OCI-M1 (cell line): ENCODE results near the gene NCOA1.

Source experiments
- DNase-seq: peaks from one replicate; lab custom pipeline; 2025; lab: John Stamatoyannopoulos, UW

The NCOA1 gene

DNA sequence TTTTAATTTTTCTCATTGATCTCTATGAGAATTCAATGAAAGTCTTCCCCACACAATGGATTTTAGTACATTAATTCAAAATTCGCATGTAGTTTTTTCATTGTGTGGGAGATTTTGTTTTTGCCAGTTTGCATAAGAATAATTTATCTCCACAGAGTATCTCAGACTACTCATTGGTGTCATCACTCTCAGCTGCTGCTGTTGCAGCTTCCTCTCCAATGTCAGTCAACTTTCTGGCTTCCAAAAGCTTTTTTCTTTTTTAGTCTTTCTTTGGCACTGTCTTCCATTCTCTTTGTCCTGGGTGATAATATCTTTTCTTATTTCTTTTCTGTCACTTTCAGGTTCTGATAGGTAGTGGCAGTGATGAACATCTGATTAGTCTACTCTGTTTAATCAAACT lies 251.7 kb downstream of the NCOA1 start:
- no peak for DNase-seq

DNA sequence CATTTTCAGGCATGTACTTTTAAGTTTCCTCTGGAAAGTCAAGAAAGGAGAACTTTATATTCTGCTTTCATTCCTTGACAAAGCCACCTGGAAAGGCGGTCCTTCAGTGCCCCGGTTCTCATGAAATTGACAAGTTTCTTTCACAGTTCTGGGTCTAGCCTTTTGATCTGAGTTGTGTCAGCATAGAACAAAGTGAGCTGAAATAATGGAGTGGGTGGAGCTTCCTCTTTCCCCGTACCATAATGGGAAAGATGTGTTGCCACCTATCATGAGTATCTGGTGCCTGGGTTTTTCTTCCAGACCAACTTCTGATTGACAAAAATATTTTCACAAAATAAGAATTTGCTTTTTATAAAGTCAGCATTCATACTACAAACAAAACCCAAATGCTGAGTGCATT lies 252.9 kb downstream of the NCOA1 start:
- DNase-seq: no peak

DNA sequence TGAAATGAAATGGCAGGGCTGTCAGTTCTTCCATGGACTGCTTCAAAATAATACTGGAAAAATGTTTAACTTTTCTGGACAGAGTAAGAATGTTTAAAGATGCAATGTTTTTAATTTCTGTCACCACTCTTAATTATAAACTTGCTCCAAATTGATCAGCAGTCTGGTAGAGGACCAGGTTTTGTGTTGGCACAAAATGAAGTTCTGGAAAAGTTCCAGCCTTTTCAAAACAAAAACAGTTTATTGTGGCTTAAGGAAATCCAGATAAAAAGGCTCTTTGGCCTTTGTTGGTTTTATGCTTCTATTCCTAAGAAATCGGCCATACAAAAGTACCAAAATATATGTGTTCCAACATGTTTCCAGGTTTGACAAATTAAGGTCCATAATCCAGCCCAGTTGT lies 253.3 kb downstream of the NCOA1 start:
- DNase-seq: no peak

DNA sequence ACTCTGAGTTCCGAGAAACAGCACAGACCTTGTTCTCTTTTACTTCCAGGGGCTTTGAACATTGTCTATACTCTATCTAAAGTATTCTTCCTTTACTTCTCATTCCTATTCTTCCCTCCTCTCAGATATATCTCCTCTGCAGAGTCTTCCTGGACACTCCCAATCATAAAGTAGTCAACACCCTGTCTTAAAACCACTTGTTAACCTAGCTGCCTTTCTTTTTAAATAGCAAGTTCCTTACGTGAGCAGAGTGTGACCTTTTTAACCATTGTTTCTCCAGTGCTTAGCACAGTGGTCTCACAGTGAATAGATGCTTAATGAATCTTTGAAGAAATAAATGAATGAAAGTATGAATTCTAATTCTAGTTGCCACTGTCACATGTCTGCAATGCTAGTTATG lies 254.8 kb downstream of the NCOA1 start:
- no peak for DNase-seq

DNA sequence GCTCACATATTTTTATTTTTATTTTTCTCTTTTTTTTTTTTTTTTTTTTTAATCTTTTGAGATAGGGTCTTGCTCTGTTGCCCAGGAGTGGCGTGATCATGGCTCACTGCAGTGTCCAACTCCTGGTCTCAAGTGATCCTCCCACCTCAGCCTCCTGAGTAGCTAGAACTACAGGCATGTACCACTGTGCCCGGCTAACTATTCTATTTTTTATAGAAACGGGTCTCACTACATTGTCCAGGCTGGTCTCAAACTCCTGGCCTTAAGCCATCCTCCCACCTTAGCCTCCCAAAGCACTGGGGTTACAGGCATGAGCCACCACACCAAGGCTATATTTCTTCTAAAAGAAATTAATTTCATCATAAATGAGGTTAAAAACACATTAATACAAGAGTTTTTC lies 256.2 kb downstream of the NCOA1 start:
- no peak for DNase-seq

DNA sequence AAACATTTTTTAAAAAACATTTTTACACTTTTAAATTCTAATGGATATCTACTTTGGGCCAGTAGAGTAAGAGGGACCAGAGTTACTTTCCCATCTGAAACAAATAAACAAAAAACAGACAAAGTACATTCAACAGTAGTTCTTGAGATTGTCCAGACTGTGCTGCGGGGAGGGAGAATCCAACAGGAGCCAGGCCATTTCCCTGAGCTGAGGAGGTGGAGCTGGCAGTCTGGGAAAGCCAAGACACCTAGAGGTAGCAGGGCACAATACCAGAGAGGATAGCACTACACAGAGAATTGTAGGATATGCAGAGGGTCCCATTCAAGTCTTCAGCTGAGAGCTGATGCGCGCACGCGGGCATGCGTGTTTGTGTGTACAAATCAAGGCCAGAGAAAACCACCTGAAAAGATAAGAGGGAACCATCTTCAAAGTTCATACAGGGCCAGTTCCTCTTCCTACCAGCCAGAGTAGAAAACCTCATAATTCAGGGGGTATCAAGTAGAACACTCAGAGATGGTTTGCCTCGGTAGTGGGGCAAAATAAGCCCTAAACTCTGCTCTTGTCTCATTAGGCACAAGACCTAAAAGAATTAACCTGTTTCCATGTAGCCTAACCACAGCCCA lies 258.1 kb downstream of the NCOA1 start:
- peak; percentile 9 for DNase-seq

DNA sequence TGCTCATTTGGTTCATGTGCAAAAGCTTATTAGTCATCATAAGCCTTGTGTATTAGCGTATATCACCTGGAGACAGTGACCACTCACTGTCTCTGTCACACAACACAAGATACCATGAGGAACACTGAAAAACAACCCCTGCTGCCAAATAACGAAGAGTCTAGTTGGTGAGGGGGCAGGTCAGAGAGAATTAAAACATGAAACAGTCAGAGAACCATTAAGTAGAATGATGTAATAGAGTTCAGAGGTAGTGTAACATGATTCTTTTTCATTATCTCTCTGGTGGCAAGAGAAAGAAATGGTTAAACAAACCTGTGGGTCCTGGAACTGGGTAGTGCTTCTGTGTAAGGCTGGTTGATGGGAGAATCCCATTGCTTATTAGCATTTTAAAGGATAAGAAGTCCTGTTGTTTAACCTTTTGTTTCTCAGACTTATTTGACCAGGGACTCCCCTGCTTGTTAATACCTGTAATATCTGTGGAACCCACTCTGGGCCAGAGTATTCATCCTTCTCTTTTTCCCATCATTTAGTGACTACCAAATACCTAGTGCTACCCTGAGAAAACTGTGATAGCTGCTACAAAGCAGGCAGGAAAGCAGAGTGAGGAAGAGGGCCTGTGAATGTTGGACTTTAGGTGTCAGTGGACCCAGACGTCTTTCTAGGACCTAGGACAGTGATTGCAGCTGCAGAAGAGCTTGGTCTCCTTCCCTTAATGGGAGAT lies 264.1 kb downstream of the NCOA1 start:
- no peak for DNase-seq

DNA sequence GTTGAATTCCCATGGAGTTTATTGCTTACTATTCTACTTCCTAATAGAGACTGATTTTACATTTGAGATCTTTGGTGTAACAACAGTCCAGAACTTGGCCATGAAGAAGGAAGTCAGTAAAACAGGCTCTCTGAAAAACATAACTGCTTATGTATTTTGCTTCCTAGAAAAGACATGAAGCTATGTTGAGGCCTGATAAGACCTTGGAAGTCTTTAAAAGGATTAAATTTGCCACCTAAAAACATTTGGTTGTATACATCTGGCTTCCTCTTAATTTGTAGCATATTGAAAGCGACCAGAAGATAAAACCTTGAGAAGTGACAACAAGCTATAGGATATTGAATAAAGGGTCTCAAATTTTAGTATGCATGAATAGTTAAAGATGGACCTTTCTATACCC lies 265.7 kb downstream of the NCOA1 start:
- DNase-seq: peak; percentile 73

DNA sequence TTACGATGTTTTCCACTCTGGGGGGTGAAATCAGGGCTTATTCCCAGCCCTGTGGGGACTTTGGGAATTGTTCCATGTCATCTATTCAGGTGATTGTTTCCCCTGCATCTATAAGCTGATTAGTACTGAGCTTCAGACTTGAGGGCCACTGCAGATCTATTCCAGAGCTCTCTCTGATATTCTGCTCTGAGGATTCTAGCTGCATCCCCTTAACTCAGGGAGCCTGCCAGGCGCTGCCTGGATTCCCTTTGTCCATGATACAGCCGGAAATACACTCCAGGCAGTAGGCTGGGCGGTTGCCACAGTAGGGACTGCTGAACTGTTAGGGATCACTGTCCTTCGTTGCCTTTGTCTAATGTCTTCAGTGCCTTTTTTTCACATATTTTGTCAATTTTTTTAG lies 270.8 kb downstream of the NCOA1 start:
- DNase-seq: no peak

DNA sequence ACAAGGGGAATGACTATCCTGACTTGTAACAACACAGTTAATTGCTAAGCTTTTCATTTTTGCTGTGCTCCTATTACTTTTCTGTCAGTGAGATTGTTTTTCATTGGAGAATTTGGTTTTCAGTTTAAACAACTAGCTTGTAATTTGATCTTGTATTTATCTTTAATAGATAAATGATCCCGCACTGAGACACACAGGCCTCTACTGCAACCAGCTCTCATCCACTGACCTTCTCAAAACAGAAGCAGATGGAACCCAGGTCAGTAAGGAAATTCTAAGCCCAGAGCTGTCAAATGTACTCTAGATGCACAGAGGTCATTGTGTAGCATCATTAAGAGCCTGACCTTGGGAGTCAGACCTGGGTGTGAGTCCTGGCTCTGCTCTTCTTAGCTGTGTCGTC lies 271.5 kb downstream of the NCOA1 start:
- DNase-seq: no peak

DNA sequence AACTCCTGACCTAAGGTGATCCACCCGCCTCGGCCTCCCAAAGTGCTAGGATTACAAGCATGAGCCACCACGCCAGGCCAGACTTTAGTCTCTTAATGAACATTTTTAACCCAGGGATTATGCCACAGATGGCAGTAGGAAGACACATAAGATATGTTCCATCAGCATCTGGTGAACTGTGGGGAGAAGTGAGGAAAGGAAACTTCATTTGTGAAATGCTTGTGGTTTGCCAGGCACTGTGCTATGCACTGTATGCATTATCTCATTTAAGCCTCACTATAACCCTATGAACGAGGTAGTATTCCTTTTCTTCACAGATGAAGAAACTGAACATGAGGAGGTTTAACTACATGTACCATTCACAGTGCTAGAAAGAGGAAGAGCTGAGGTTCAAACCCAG lies 272.8 kb downstream of the NCOA1 start:
- DNase-seq: no peak

DNA sequence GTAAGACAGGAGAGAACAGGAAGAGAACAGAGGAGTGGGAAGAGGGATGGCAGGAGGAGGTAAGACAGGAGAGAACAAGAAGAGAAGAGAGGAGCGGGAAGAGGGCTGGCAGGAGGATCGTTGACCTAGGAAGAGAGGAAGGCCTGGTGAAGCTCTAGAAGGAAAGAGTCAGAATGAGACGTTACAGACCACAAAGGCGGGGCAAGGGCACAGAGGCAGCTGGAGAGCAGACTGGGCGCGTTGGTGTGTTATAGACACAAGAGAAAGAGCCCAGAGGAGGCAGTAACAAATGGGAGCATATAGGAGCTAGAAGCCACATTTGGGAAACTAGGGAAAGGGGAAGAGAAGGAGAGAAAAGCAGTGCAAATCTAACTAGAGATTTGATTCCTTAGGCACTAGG lies 275.6 kb downstream of the NCOA1 start:
- no peak for DNase-seq

DNA sequence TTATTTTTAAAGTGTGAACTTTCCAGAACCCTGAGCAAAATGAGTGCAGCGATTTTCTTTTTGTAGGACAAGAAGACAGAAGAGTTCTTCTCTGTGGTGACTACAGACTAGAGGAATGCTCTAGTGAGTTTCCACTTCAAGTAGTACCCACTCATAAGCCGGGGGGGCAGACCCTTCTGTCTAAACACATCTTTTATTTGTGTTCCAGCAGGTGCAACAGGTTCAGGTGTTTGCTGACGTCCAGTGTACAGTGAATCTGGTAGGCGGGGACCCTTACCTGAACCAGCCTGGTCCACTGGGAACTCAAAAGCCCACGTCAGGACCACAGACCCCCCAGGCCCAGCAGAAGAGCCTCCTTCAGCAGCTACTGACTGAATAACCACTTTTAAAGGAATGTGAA lies 277.0 kb downstream of the NCOA1 start:
- DNase-seq: no peak

DNA sequence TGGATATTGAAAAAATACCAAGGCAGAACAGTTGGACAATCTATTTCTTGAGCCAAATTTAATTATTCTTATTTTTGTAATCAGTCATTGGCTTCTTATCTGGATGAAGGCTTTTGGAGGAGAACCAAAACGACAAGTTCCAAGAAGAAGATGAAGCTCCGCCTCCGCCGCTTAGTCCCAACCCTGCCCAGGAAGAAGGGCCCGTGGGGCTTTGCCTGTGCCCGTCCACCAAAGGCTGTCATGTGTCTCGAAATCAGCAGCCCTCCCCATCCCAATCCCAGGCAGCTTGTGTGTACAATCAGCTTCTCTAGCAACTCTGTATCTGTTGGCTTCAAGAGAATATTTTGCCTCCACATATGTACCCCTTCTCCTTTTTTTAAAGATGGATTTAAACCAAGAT lies 277.5 kb downstream of the NCOA1 start:
- DNase-seq: no peak

DNA sequence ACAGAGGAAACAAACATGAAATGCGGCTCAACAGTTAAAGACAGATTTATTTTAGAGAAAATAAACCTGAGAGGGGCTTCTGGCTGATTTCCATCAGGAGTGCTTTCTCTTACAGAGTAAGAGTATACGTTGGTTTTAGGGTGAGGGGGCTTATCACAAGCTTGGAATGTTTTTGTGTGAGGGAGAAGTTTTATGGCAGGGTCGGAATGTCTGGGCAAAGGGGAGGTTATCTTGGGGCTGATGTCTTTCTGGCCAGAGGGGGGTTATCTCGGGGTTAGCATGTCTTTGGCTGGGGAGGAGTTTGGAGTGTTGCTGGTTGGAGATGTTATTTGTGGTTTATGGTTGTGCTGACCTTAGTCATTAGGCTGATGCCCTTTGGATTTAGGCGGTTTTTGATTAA lies 280.0 kb downstream of the NCOA1 start:
- DNase-seq: no peak

DNA sequence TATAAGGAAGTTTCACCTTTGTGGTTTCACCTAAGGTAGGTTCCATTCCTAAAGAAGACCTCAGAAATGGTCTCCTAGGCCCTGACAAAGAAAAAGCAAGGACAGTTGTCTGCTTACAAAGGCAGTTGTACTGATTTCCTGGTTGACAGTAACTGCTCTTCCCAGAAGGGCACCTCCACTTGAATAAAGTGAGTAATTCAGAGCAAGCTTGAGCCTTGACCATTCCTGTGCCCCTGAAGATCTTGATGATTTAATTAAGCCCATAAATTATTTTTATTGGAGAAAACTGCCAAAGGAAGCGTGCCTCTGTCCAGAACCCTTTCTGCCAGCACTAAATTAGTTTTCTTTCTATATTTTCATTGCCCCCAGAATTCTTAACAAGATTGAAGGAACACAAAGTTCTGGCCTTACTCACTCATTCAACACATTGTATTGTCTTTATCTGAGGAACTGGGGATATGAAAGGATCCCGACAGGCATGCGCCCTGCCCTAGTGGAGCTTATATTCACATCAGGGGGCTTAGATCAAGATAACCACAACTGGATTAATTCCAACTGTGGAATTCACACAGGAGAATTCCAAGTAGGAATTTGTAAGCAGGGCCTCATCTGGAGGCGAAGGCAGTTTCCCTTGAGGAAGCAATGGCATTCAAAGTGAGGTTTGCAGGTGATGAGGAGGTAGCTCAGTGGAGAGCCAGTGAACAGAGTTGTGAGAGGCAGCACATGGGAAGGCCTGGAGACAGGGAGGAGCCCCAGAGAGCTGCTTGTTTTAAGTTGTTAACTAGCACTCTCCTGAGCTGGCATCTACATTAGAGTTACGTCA lies 280.9 kb downstream of the NCOA1 start:
- DNase-seq: no peak

DNA sequence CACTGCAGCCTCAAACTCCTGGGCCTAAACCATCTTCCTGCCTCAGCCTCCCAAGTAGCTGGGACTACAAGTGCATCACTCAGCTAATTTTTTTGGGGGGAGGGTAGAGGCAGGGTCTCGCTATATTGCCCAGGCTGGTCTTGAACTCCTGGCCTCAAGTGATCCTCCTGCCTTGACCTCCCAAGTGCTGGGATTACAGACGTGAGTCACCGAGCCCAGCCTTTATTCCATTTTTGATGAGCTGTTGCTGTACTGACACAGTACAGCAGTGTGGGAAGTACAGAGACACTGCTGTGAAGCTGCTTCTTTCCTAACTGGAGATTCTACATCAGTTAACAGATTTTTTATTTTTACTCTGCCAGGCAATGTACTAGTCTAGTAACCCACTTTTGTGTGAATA lies 283.3 kb downstream of the NCOA1 start:
- no peak for DNase-seq

DNA sequence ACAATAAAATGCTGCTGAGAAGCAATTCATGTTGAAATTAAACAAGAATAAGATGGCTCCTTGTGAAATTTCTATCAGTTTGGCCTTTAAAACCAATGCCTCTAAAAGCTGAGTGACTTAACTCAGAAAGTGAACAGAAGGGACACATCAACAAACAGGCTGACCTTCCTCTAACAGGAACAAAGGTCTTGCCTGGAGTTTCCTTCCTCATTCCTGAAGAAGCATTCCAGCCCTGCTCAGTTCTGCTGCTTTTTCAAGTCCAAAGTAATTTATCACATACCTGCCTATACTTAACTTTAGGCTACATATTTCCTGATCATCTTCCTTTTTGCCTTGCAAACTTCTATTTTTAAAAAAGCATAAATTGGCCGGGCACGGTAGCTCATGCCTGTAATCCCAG lies 288.1 kb downstream of the NCOA1 start:
- DNase-seq: no peak

DNA sequence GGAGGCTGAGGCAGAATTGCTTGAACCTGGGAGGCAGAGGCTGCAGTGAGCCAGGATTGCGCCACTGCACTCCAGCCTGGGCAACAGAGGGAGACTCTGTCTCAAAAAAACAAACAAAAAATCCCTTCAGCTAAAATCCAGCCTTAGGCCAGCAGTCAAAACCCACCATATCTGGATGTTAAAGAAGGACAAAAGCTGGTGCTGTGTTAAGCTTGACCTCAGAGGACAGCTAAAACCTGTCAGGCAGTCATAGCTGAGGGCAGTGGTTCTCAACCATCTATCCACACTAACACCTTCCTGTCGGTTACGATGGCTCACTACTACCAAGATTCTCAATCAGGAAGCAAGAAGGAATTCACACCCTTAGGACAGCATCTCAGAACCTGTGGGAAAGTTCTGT lies 292.6 kb downstream of the NCOA1 start:
- no peak for DNase-seq

DNA sequence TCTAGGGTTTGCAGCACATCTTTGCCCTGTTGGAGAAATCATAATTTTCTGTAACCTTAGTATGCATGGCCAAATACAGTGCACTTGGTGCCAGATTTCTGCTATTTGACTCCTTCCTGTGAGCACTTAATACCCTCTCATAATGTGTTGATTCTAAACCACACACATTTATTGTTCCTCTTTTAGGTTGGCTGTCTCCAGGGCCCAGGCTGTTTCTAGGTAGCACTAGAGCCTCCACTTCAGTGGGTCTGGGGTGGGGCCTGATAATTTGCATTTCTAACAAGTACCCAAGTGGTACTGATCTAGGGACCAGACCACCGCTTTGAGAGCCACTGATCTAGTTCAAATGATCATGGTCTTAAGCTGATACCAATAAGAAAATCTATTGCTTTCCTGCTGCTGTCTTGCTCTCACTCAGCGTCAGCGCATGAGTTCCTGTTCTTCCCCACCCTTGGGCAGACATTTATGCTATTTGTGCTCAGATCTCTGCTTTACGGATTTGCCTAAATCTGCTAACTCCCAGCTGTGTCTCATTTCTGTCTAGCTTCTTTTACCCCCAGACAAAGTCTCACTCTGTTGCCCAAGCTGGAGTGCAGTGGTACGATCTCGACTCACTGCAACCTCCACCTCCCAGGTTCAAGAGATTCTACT lies 294.7 kb downstream of the NCOA1 start:
- peak; percentile 42 for DNase-seq

DNA sequence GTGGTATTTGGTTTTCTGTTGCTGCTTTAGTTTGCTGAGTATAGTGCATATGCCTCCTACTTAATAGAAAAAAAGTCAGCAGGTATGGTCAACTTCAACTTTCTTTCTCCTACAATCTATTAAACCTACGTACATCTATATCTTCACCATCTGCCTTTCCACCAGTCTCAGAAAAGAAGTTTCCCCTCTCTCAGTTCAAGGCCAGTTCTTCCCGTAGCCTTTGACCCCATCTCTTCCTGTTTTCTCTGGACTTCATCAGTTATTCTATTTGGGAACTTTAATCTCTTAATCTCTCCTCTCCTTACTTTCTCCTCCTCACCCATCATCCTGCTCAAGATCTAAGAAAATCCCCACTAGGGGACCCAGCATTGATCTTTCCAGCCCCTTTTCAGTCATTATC lies 296.5 kb downstream of the NCOA1 start:
- DNase-seq: no peak

DNA sequence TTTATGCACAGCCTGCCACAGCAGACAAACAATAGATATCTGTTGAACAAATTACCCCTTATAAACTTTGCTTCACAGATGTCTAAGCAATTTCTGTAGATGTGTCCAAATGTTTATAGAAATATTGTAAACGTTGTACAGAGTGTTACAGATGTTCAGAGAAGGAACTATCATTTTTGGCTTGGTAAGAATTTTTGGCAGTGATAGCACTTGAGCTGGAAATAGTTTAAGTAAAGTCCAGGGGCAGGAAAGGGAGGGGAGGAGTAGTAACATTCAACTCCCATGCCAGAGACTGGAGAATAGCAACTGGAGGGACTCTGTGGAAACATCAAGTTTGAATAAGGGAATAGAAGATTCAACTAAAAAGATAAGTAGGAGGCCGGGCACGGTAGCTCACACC lies 297.8 kb downstream of the NCOA1 start:
- no peak for DNase-seq

DNA sequence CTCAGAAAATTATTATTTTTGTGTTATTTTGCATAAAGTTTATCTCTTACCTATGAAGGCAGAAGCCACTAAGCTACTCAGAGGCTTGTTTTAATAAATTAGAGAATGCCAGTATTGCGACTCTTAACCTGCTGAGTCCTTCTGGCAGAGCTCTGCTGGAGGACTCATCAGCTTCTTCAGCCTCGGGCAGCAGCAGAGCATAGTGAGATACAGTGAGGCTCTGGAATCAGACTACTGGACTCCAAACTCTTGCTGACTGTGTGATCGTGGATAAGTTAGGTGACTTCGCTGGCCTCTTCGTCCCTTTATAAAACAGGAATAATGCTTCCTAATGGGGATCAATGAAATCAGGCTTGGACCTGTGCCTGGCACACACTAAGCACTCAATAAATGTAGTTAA lies 300.4 kb downstream of the NCOA1 start:
- DNase-seq: peak; percentile 41
